HepG2 (cell line): Measurements from ENCODE around the gene CDKN1C. TPM values are rescaled to one million over a fixed set of nuclear protein-coding genes. Genes with fewer than 3 reads are reported as not detected.

Source experiments
- ATAC-seq: fragments of 200-7000 bp; cut with Tn5 transposase; 3 replicates; pipeline ENCODE4 v1.9.1; 2020; ENCODE audit warnings: mild to moderate bottlenecking, moderate library complexity
- BruUV-seq: library from RNA; stranded (reverse); fragments of 400-500 nt; replicated peaks from 2 replicates; lab custom pipeline; 2021; lab: Mats Ljungman, UMichigan
- CTCF ChIA-PET: fragments of 300-600 bp; formaldehyde crosslinking; extraction: SDS; loops from one replicate; lab custom pipeline; 2021; ENCODE audit warnings: low total read pairs, inconsistent platforms, low intra/inter-chr PET ratio; lab: Yijun Ruan, JAX
- POLR2A ChIA-PET: fragments of 350-600 bp; sonication (Branson Sonifier 250); formaldehyde crosslinking; loops from one replicate; lab custom pipeline; 2020; ENCODE audit warnings: antibody characterized with exemption, inconsistent platforms; lab: Yijun Ruan, JAX
- DNase-seq: peaks from one replicate; pipeline ENCODE4 v3.0.0-alpha.2; 2015; ENCODE audit warnings: low spot score
- FAIRE-seq: peaks from 3 replicates; lab custom pipeline; 2011; peaks lifted over from hg19 to GRCh38; lab: Jason Lieb, UNC
- H2AFZ ChIP-seq: one replicate; pipeline ENCODE4 v1.6.1; 2011; ENCODE audit warnings: low read length, inconsistent platforms
- H3K27ac ChIP-seq: fragments of 300-600 bp; 3 replicates; pipeline ENCODE4 v1.8.0; 2011; ENCODE audit warnings: mixed run types, mild to moderate bottlenecking, mixed read lengths, low read length, inconsistent platforms; ENCODE audit not compliant: insufficient read depth; ENCODE audit errors: extremely low read length
- H3K27me3 ChIP-seq, 2 experiments: fragments of 200-600 bp in 1 of 2; 2 replicates in 1 of 2; 3 replicates in 1 of 2; pipeline versions ENCODE4 v1.6.0 to v1.8.0; 2011; ENCODE audit warnings: low read length in 2 of 2, mild to moderate bottlenecking in 2 of 2, moderate library complexity in 2 of 2, inconsistent platforms in 1 of 2; ENCODE audit not compliant: insufficient read depth in 2 of 2, control insufficient read depth in 1 of 2
- H3K36me3 ChIP-seq, 2 experiments: fragments of 200-600 bp in 1 of 2; replicated peaks in 1 of 2; 2 replicates in 1 of 2; 3 replicates in 1 of 2; pipeline versions ENCODE4 v1.5.1 to v1.8.0; 2011; ENCODE audit warnings: low read length in 2 of 2, inconsistent platforms in 1 of 2; ENCODE audit not compliant: insufficient read depth in 2 of 2, control insufficient read depth in 1 of 2
- H3K4me1 ChIP-seq: 2 replicates; pipeline ENCODE4 v1.5.1; 2012; ENCODE audit warnings: low read length, inconsistent platforms; ENCODE audit not compliant: insufficient read depth
- H3K4me2 ChIP-seq: 2 replicates; pipeline ENCODE4 v1.6.0; 2011; ENCODE audit warnings: low read depth, low read length, inconsistent platforms
- H3K4me3 ChIP-seq, 3 experiments: fragments of 200-600 bp in 1 of 3; sonication (generic), shearing (Covaris generic) in 1 of 3; replicated peaks in 1 of 3; 2 replicates each; pipeline ENCODE4 v1.5.1; 2011 to 2016; ENCODE audit warnings: low read length in 3 of 3, inconsistent platforms in 2 of 3, low read depth in 2 of 3, mild to moderate bottlenecking in 2 of 3, control low read depth in 1 of 3, mixed read lengths in 1 of 3; ENCODE audit not compliant: insufficient read depth in 1 of 3
- H3K79me2 ChIP-seq: one replicate; pipeline ENCODE4 v1.6.1; 2011; ENCODE audit warnings: low read length, inconsistent platforms; ENCODE audit not compliant: insufficient read depth
- H3K9ac ChIP-seq: 2 replicates; pipeline ENCODE4 v1.6.0; 2011; ENCODE audit warnings: mild to moderate bottlenecking, low read depth, low read length, inconsistent platforms; ENCODE audit not compliant: insufficient read depth
- H3K9me3 ChIP-seq: 2 replicates; pipeline ENCODE4 v1.5.1; 2012; ENCODE audit warnings: mild to moderate bottlenecking, low read length
- H4K20me1 ChIP-seq: 2 replicates; pipeline ENCODE4 v1.6.0; 2011; ENCODE audit warnings: inconsistent platforms, mild to moderate bottlenecking, low read length, moderate library complexity; ENCODE audit not compliant: insufficient read depth
- EHMT2 ChIP-seq: fragments of 200-600 bp; sonication (generic); IDR thresholded peaks from 2 replicates; pipeline ENCODE4 v1.7.0; 2017; ENCODE audit warnings: antibody characterized with exemption, low read depth, low read length, borderline replicate concordance
- ELF1 ChIP-seq: sonication (generic); formaldehyde crosslinking; IDR thresholded peaks from 2 replicates; pipeline ENCODE4 v1.4.0; 2020; ENCODE audit warnings: missing genetic modification reagents
- EZH2 ChIP-seq: conservative IDR thresholded peaks from 2 replicates; pipeline ENCODE4 v1.6.1; 2012; ENCODE audit warnings: mild to moderate bottlenecking, low read depth, low read length, moderate library complexity
- KAT8 ChIP-seq: IDR thresholded peaks from 2 replicates; pipeline ENCODE4 v1.6.1; 2016; ENCODE audit warnings: missing genetic modification reagents, missing compliant biosample characterization
- KDM2A ChIP-seq: sonication (generic); formaldehyde crosslinking; IDR thresholded peaks from 2 replicates; pipeline ENCODE4 v1.4.0; 2020; ENCODE audit warnings: low read depth, missing genetic modification reagents, borderline replicate concordance
- NFRKB ChIP-seq: fragments of 450-650 bp; IDR thresholded peaks from 2 replicates; pipeline ENCODE4 v1.6.1; 2017
- SETDB1 ChIP-seq: sonication (generic); formaldehyde crosslinking; IDR thresholded peaks from 2 replicates; pipeline ENCODE4 v1.5.1; 2020; ENCODE audit warnings: missing genetic modification reagents, mild to moderate bottlenecking, borderline replicate concordance
- TFAP4 ChIP-seq: sonication (generic); IDR thresholded peaks from 2 replicates; pipeline ENCODE4 v1.6.1; 2016; ENCODE audit warnings: low read depth, borderline replicate concordance
- ZBTB37 ChIP-seq: sonication (generic); formaldehyde crosslinking; IDR thresholded peaks from 2 replicates; pipeline ENCODE4 v1.4.0; 2020; ENCODE audit warnings: mild to moderate bottlenecking, missing genetic modification reagents
- ZBTB7B ChIP-seq: sonication (generic); formaldehyde crosslinking; IDR thresholded peaks from 2 replicates; pipeline ENCODE4 v1.4.0; 2020; ENCODE audit warnings: missing genetic modification reagents
- ZEB1 ChIP-seq: IDR thresholded peaks from 2 replicates; pipeline ENCODE4 v1.6.1; 2012; ENCODE audit warnings: mild to moderate bottlenecking, low read depth, inconsistent platforms; ENCODE audit not compliant: insufficient replicate concordance
- ZFP90 ChIP-seq: sonication (generic); formaldehyde crosslinking; IDR thresholded peaks from 2 replicates; pipeline ENCODE4 v1.8.0; 2022; ENCODE audit warnings: missing genetic modification reagents, mild to moderate bottlenecking, inconsistent platforms, borderline replicate concordance
- ZNF350 ChIP-seq: sonication (generic); formaldehyde crosslinking; IDR thresholded peaks from 2 replicates; pipeline ENCODE4 v1.4.0; 2020; ENCODE audit warnings: mild to moderate bottlenecking, low read depth, missing genetic modification reagents, borderline replicate concordance
- ZSCAN21 ChIP-seq: sonication (generic); formaldehyde crosslinking; IDR thresholded peaks from 2 replicates; pipeline ENCODE4 v1.8.0; 2022; ENCODE audit warnings: mild to moderate bottlenecking, missing genetic modification reagents, moderate library complexity, borderline replicate concordance
- WGBS: methylation state at CpG from one replicate; pipeline ENCODE4 v1.1.6; 2017; ENCODE audit warnings: low lambda C conversion rate; 5-methylcytosine and 5-hydroxymethylcytosine counted together
- in situ Hi-C: cut with HindIII; loops from 2 replicates; pipeline ENCODE4 v1.10.0; 2017; ENCODE audit warnings: low pct_unique_long_range_greater_than_20kb; ENCODE audit not compliant: extremely low pct_ligation_motif_present
- intact Hi-C: fragments of 100-400 bp; cut with micrococcal nuclease; formaldehyde crosslinking; loops from one replicate; pipeline ENCODE4 v1.10.0; 2022; ENCODE audit not compliant: unreplicated experiment
- polyA plus RNA-seq, 8 experiments: library from polyadenylated mRNA; depleted of rRNA in 3 of 8; stranded (reverse) in 7 of 8; unstranded in 1 of 8; fragments of >200 nt; fragmentation: Illumina TruSeq in 4 of 8; extraction: Trizol in 4 of 8; gene quantifications; 2 replicates each; pipeline versions ENCODE4 v1.2.1 to v1.2.3, GENCODE V29; 2011 to 2016; ENCODE audit warnings: low read depth in 4 of 8, missing spikeins in 1 of 8, mixed read lengths in 1 of 8; ENCODE audit not compliant: insufficient read depth in 1 of 8
- total RNA-seq, 5 experiments: library from RNA; depleted of rRNA; stranded (reverse); fragments of >200 nt; fragmentation: Illumina TruSeq; extraction: Trizol; gene quantifications; 2 replicates each; pipeline ENCODE4 v1.2.3, GENCODE V29; 2016; ENCODE audit warnings: low read depth in 1 of 5
- TF ChIP-seq, protein P1 (sequence below): IDR thresholded peaks from 2 replicates; pipeline ENCODE4 v1.6.1; 2016; ENCODE audit warnings: missing compliant biosample characterization, missing genetic modification reagents, borderline replicate concordance

CDKN1C gene
- total and polyA plus RNA-seq, 2 of the 13 experiments (the other 11 are each of a cell fraction or from before 2014, with no cell fraction given): not detected

- no peak overlapping the region for H3K4me2 ChIP-seq
- ATAC-seq (no peak), DNase-seq (no peak), FAIRE-seq (no peak)
- peaks cover 10 to 73% of the 10 kb centered on the region in 2 experiments; a peak in 4 of 5 replicates for H3K27me3 ChIP-seq
- no peak overlapping the region for H2AFZ ChIP-seq
- no peaks in the 10 kb centered on the region for H4K20me1 ChIP-seq
- H3K4me3 ChIP-seq: no peak overlapping the region
- BruUV-seq: no TSS peak
- 27% methylated on average over 17 of the region's 17 CpGs for WGBS
- no peak overlapping the region for H3K27ac ChIP-seq
- H3K36me3 ChIP-seq: no peaks in the 10 kb centered on the region
- no peaks in the 10 kb centered on the region for H3K9me3 ChIP-seq
- TF ChIP-seq ELF1 (CRISPR knock-in tag) (no peak), KDM2A (CRISPR knock-in tag) (no peak), TFAP4 (no peak), NFRKB (no peak), EHMT2 (no peak), ZBTB7B (CRISPR knock-in tag) (no peak), ZEB1 (no peak), KAT8 (no peak), EZH2 (no peak), ZBTB37 (CRISPR knock-in tag) (no peak), ZFP90 (CRISPR knock-in tag) (no peak), SETDB1 (no peak), ZSCAN21 (CRISPR knock-in tag) (no peak), ZNF350 (CRISPR knock-in tag) (no peak)
- TF ChIP-seq, protein P1, sequence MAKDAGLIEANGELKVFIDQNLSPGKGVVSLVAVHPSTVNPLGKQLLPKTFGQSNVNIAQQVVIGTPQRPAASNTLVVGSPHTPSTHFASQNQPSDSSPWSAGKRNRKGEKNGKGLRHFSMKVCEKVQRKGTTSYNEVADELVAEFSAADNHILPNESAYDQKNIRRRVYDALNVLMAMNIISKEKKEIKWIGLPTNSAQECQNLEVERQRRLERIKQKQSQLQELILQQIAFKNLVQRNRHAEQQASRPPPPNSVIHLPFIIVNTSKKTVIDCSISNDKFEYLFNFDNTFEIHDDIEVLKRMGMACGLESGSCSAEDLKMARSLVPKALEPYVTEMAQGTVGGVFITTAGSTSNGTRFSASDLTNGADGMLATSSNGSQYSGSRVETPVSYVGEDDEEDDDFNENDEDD: no peak
- TF ChIP-seq, all 625 proteins: peak for 0
- intact Hi-C loops: loop anchor here (2.0 kb wide), 1 partner anchor 141 kb away; no protein-coding TSS in a partner anchor
- ChIA-PET CTCF (no interaction called here), POLR2A (no interaction called here)
- Histone ChIP-seq H3K4me1 (peaks cover 43% of the 10 kb centered on the region), H3K79me2 (no peaks in the 10 kb centered on the region), H3K9ac (no peak overlapping the region)
- in situ Hi-C loops: no loop called here
Observed at GRCh38 chr11:2835751-2836150, 49.8 kb downstream of the CDKN1C start.
